ENCODE data around the gene NRIP2. TPM values are rescaled to one million over a fixed set of nuclear protein-coding genes. Genes with fewer than 3 reads are reported as not detected.

NRIP2 gene
- total RNA-seq, 1 donor from 2014 or later: not detected

DNA sequence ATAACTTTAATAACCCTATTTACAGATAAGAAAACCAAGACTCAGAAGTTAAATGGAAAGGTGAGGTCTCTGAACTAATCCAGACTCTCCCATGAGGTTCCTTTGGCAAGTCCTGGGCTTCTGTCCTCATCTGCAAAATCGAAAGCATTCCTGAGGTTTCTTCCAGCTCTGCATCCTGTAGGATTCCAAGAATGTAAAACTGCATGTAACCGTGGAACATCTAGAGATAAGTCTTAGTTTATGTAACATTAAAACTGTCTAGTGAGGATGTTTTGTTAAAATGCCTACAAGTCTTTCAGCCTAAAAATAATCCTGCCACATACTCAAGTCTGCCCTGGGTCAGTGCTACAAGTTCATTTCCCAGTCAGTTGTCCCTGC, 29.7 kb downstream of the NRIP2 start:
- H3K4me3 ChIP-seq (ENCODE audit: low read depth, low read length): no peak overlapping the region
- TF ChIP-seq, protein P1, sequence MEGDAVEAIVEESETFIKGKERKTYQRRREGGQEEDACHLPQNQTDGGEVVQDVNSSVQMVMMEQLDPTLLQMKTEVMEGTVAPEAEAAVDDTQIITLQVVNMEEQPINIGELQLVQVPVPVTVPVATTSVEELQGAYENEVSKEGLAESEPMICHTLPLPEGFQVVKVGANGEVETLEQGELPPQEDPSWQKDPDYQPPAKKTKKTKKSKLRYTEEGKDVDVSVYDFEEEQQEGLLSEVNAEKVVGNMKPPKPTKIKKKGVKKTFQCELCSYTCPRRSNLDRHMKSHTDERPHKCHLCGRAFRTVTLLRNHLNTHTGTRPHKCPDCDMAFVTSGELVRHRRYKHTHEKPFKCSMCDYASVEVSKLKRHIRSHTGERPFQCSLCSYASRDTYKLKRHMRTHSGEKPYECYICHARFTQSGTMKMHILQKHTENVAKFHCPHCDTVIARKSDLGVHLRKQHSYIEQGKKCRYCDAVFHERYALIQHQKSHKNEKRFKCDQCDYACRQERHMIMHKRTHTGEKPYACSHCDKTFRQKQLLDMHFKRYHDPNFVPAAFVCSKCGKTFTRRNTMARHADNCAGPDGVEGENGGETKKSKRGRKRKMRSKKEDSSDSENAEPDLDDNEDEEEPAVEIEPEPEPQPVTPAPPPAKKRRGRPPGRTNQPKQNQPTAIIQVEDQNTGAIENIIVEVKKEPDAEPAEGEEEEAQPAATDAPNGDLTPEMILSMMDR (conservative IDR thresholded peaks at IDR 0.05; ENCODE audit: low read depth, low read length): no peak
- DNase-seq (ENCODE audit: low read depth): no peak

DNA sequence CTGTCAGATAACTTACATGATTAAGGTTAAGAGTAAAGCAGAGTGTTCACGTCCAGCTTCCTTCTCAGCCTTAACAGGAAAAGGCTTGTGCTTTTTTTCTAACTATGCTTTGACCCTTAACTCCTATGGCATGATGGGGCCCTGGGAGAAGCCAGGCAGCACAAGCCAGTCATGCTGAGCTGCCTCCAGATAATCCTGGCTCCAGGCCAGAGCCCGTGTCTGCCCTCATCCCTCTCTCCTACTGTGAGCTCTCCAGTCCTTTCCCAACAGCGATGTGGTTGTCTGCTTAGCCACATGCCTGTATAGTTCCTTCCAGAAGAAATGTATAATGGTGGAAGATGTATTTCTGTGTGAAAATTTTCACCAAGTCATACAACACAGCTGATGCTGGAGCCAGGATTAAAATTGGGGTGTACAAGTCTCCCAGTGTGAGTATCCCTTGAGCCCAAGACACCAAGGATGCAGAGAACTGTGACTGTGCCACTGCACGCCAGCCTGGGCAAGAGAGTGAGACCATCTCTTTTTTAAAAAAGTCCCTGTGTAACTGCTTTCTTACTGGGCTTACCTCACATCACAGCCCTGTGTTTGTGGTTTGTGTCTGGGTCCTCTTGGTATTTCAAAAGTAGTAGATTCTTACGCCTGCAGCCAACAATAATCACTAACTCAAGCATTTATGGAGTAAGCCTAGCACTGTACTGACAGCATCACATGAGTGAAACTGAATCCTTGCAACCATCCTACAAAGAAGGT, 30.3 kb downstream of the NRIP2 start:
- TF ChIP-seq, protein P1 (conservative IDR thresholded peaks at IDR 0.05; ENCODE audit: low read depth, low read length): no peak
- H3K4me3 ChIP-seq (ENCODE audit: low read depth, low read length): no peak overlapping the region
- DNase-seq (ENCODE audit: low read depth): peak; percentile 52

DNA sequence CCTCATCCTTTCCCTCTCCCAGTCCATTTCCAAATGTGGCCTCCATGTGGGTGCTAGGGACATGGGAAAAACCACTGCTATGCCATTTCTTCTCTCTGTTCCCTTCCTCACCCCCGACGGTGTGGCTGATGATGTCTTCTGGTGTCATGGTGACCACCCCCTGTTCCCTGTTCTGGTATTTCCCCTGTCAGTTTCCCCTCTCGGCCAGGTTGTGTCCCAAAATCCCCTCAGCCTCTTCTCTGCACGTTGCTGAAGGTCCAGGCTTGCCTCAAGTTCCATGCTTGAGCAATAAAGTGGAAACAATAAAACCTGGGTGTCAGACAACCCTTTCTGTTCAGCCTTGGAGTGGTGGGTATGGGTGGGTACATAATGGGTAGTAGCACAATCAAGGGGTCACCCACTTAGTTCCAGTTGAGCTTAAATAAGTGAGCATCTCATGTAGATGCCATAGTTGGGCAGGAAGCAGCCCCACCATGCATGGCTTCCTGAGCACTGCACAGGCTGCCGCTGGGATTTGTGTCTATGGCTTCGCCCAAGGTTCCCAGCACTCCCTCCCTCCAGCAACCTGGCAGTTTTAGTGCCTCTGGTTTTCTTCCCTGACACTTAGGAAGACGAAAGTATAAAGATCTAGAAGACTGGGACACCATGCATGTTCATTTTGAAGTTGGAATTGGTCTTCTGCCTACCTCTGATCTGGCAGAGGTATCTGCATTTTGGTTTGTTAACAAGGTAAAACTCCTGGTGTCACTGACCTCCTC, 31.0 kb downstream of the NRIP2 start:
- DNase-seq (ENCODE audit: low read depth): no peak
- no peak overlapping the region for H3K4me3 ChIP-seq (ENCODE audit: low read depth, low read length)
- TF ChIP-seq, protein P1 (conservative IDR thresholded peaks at IDR 0.05; ENCODE audit: low read depth, low read length): no peak

DNA sequence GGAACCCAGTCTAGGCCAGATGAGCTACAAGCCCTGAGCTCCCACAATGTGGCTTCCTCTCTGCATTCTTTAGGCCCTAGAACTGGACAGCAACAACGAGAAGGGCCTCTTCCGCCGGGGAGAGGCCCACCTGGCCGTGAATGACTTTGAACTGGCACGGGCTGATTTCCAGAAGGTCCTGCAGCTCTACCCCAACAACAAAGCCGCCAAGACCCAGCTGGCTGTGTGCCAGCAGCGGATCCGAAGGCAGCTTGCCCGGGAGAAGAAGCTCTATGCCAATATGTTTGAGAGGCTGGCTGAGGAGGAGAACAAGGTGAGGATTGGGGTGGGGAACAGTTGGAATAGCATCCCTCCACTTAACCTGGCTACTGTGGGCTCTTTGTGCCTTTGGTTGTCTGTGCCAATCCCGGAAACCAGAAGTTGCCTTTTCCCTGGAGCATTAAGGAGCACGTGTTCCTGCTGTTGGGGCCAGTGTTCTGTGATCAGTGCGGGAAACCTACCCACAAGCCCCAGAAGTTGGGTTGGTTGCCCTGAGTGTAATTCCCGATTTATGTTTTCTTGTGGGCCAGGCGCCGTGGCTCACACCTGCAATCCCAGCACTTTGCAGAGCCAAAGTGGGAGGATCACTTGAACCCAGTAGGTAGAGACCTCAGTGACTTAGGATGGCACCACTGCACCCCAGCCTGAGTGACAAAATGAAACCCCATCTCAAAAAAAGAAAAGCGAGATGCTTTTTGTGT, 33.6 kb downstream of the NRIP2 start:
- no peak for DNase-seq (ENCODE audit: low read depth)
- no peak overlapping the region for H3K4me3 ChIP-seq (ENCODE audit: low read depth, low read length)

DNA sequence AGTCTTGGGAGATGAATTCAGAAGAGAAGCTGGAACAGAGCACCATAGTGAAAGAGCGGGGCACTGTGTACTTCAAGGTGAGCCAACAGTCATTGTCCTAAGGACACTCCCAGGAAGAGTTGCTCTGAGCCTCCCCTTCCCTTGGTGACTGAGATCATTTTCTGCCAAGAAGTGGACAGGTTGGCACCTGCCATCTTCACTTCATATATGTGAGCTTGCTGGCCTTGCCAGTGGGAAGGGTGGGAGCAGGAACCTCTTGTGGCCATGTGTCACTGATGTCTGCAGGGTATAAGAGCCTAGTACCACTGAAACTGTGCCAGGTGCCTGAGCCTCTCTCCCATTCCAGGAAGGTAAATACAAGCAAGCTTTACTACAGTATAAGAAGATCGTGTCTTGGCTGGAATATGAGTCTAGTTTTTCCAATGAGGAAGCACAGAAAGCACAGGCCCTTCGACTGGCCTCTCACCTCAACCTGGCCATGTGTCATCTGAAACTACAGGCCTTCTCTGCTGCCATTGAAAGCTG, 34.7 kb downstream of the NRIP2 start:
- DNase-seq (ENCODE audit: low read depth): no peak
- TF ChIP-seq, protein P1 (conservative IDR thresholded peaks at IDR 0.05; ENCODE audit: low read depth, low read length): no peak

More for the DNA sequence above, 33.6 kb downstream of the NRIP2 start:
- TF ChIP-seq, protein P1 (conservative IDR thresholded peaks at IDR 0.05; ENCODE audit: low read depth, low read length): no peak

DNA sequence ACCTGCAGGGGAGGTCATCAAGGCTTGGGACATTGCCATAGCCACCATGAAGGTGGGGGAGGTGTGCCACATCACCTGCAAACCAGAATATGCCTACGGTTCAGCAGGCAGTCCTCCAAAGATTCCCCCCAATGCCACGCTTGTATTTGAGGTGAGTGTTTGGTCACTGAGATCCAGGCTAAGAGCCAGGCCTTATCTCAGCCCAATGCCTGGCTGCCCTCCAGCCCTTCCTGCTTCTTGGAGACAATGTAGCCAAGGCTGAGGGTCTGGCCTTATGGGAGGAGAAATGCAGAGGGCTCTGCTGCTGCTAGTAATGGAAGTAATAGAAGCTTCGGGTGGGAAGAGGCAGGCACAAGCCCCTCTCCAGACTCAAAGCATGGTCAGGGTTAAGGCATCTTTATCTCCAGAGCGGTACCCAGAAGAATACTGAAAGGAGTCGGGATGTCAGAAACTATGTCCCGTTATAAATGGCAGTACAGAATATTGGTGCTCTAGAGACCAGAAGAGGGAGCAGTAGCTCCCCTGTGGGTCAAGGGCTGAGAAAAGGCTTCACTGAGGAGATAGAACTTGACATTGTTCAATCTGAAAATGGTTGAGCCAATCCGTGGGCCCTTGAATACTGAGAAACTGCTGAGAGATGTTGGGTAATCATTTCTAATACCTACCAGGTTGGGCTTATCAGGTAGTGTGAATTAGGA, 37.0 kb downstream of the NRIP2 start:
- no peak overlapping the region for H3K4me3 ChIP-seq (ENCODE audit: low read depth, low read length)
- TF ChIP-seq, protein P1 (conservative IDR thresholded peaks at IDR 0.05; ENCODE audit: low read depth, low read length): peak; percentile 41
- no peak for DNase-seq (ENCODE audit: low read depth)

More for the DNA sequence above, 34.7 kb downstream of the NRIP2 start:
- no peak overlapping the region for H3K4me3 ChIP-seq (ENCODE audit: low read depth, low read length)
